Activated CD8-positive, alpha-beta memory T cell treated with anti-CD3 and anti-CD28 coated beads for 24 hours (primary cell): ENCODE data around the gene MS4A13.
"Not testable (repeated sequence)": the region's sequence is repeated elsewhere in the genome, so short reads cannot be mapped to it uniquely, and the experiment has no call there.

Source experiments
- DNase-seq: peaks from one replicate; pipeline ENCODE4 v3.0.0-alpha.2; 2020

Gene MS4A13, protein sequence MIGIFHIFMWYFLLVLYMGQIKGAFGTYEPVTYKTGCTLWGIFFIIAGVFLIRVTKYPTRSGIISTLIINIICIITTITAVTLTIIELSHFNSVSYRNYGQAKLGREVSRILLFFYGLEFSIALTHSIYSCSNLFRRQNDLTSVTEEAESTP

DNA sequence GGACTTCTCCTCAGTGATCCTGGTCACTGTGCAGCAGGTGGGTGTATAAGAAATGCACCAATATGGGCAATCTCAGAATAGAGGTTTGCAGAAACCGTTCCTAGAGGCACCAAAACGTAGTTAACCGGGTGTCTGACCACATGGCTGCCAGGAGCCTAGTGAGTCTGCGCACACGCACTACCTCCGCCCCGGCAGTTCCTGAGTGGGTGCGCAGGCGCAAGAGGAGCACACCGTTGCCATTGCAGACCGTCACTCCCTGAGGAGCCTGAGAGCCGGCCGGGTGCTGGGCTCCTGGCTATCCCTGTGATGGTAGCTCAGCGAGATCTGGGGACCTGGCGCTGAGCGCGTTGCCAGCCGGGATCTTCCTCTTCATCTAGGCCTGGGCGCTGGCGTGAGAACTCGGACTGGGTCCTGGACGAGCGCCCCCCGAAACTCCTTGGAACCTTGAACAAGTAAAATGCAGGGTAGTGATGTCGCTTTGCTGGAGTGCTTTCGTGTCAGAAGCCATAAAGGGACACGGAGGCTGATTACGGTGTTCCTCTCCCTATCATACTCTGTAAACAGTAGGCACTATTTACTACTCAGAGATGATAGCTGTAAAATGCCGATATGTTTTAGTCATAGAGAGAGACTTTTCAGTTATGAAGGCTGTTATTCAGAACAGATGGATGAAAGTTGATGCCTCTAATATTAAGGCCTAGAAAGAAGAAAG, at the start of gene MS4A13:
Gene MS4A13 (plus strand): TSS at position 249 of the 712 bp plus-strand sequence. CDS start 2,692 bp downstream, outside the sequence.
- DNase-seq: no peak

DNA sequence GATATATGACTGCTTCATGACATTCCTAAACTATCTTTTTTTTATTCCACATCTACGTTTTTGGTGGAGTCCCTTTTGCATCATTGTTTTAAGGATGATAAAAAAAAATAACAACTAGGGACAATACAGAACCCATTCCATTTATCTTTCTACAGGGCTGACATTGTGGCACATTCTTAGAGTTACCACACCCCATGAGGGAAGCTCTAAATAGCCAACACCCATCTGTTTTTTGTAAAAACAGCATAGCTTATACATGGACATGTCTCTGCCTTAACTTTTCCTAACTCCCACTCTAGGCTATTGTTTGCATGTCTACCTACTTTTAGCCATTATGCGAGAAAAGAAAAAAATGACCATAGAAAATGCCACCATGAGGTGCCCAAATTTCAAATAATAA, 46.4 kb upstream of the MS4A13 start:
- no peak for DNase-seq

DNA sequence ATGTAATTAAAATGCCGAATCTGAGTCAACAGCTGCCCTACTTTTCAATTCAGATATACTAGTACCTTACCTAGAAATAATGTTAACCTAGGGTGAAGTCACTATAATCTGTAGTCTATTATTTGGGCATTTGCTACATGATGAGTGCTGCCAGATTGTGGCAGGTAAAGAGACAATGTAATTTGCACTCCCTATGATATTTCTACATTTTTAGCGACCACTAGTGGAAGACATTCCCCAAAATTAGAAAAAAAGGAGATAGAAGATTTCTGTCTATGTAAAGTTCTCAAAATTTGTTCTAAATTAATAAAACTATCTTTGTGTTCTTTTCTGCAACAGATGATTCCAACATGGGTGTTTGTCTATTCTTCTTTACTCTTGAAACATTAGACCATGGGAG, 45.5 kb upstream of the MS4A13 start:
- DNase-seq: no peak

DNA sequence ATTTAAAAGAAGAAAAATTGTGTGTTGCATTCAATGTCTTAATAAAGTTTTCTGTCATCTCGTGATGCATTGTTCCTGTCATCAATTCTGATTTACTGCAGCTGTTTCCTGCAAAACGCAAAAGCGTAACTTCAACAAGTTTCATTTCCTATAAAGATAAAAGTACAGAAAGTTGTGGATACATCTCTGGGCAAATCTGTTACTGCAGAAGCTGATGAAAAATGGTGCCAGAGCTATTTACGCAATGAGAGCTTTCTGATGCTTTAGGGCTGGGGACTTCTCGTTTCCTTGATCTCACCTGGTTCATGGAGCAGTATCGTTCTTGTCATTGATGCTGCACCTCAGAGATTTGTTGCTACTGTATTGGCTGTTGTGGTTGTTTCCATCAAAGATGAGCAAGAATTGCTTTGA, 38.2 kb upstream of the MS4A13 start:
- DNase-seq: no peak

DNA sequence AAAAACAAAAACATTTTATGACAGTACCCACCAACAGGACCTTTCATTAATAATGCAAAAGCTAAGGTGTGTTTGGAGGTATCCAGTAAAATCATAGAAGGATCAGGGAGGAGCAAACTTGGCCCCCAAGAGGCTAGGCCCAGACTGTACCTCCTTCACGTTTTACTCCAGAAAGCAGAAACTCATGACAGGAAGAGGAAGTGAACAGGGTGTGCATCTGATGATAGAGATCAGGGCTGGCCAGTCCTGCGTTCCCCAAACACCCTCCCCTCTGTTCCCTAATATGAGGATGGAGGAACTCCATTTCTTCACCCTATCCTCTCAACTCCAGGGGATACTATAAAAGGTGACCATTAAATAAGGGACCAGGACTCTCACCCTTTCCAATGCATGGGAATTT, 32.8 kb upstream of the MS4A13 start:
- no peak for DNase-seq

DNA sequence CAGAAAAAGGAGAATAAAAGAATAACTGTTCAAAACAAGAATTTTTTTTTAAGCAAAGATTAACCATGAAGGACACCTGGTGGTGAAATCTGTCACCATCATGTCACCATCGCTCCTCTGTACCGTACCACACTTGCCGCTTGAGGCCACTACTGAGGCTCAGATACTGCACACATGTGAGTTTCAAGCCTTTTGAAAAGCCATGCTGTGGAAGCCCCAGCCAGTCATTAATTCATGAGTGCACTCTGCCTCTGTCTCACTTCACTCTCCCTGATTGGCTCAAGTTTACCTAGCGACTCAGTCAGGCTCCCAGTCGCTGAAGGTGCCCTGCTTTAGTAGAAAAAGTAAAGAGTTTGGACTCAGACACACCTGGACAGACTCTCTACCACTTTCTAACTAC, 29.2 kb upstream of the MS4A13 start:
- DNase-seq: no peak

DNA sequence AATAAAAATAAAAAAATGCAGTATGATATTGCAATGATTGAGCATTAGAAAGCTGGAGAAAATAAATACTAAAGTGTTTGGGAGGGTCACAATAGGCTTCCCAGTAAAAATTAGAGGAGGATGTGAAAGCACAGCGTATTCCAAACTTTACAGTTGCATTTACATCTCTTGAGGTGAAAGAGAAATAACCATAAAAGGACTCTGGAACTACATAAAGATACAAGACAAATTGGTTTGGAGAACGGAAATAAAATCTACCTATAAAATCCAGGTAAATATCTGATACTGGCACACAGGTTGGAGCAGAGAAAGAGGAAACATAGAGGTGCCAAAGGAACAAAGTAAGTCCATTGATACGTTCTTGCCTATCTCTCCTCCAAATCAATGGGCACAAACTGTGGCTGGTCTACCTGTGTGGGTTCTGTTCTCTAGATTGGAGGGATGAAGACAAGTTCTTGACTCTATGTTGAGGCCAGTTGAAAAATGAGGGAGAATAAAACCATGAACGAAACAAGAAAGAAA, 22.6 kb upstream of the MS4A13 start, which contains the start of gene MS4A12:
Gene MS4A12 (plus strand): TSS at position 291 of the 522 bp plus-strand sequence. CDS start 4,541 bp downstream, outside the sequence.
- no peak for DNase-seq

DNA sequence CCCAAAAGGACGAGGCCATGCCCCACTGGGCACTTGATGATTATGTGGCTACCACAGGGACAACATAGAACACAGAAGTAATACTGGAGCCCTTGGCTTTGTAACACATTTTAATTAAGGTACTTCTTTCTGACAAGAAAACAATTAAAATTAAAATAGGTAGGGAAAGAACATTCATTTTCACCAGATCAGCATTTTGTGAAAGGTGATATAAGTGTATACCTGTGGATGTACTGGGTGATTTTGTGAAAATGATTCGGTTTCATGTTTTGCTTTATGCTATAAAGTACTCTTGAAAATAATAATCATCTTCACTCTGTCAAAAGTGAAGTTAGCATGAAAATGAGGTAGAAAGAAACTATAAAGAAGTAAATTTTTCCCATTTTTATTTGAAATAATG, 21.7 kb upstream of the MS4A13 start:
- no peak for DNase-seq

DNA sequence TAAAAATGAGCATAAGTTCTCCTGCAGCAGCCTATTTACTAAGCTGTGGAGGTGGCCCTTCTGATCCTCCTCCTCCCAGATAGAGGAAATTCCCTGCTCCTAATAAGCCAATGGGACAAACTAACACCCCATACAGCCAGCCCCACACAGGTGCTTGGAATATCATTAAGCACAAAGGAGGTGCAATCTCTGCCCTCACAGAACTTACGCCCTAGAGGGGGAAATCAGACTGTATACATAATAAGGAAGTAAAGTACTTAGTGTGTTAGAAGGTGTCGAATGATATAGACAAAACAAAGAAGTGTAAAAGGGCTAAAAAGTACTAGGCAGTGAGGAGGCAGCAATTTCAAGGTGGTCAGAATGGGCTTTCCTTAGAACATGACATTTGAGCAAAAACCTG, 16.8 kb upstream of the MS4A13 start:
- no peak for DNase-seq

DNA sequence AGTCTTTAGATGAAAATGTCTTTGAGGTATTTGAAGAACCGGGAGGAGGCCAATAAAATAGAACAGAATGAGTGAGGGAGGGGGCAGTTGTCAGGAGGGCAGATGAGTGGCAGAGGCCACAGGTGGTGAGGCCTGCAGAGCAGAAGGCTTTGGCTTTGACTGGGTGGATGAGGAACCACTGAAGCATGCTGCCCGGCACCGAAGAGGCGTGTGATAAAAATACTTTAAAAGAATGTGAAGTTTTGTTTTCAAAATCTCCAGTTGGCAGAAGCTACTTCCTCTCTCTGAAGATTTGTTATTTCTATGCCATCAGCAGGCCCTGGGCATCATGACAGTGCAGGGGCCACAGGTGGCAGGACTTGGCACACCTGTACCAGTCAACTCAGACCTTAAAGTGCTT, 16.3 kb upstream of the MS4A13 start:
- DNase-seq: no peak

DNA sequence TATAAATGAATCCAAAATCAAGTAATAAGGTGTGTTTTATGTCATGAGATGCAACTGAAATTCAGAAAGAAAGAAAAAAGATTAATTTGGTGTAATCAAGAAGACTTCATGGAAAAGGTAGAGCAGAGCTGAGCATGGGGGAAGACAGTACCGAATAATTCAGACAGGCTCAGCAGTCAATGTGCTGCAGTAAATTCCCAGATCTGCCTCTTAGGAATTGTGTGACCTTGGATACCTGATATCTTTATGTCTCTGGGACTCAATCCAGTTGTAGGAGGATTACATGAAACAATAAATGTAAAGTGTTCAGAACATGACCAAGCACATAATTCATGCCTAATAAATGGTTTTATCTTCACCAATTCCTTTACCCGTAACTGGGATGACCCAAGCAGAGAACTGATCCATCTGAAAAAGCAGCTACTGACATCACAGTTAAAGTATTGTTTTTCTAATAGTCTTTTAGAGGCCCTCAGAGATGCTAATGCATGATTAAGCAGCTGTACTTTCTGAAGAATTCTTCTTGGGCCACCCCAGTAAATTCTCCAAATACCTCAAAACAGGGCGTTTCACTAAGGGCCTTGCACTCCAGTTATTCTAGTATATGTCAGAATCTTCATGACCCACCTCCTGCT, 14.8 kb upstream of the MS4A13 start:
- no peak for DNase-seq

DNA sequence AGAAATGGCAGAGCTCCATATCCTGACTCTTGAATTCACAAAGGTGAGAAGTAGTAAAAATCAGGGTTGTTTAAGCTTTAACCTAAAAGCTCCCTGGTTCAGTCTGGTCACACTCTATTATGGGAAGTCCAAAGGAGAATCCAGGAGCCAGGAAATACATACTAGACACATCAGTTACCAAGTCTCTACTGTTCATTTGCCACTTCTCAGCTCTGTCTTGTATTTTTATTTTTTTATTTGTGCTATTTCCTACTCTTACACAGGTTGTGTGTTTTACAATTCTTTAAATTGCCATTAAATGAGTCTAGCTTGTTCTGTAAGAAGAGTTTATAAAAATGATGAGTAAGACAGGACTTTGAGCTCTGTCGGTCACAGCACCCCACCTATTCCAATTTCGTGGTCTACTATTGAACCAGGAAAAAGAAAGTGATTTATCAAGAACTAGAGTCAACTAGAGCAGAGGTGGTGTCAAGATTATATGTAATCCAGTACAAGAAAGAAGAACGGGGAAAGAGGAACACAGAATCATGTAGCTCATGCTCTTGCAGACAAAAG, 12.9 kb upstream of the MS4A13 start:
- no peak for DNase-seq

DNA sequence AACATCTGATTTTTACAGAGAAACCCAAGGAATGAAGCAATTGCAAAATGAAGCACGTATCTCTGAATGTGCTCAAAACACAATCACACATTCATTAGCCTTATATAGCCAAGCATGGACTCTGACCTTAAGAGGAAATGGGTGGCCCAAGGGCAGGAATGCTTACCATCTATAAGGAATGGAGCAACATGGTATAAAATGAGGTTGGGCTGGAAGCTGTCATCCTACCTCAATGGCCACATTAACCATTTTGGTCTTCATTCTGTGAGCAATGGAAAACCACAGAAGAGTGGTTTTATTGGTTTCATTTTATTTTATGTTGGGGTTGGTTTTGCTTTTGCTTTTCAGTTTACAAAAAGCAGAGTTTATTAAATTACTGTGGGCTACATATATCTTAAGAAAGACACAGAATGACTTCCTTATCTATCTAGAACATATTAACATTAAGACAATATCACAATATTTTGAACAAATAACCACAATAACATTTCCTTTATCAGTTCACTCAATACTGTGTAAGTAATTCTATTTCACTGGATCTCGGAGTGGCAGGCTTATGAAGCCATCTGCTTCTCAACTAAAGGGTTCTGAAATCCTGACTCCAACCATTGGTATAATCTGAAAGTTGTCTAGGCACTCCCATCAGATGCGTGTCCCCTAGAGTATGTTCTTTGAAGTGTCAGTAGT, 10.8 kb upstream of the MS4A13 start:
- DNase-seq: no peak

DNA sequence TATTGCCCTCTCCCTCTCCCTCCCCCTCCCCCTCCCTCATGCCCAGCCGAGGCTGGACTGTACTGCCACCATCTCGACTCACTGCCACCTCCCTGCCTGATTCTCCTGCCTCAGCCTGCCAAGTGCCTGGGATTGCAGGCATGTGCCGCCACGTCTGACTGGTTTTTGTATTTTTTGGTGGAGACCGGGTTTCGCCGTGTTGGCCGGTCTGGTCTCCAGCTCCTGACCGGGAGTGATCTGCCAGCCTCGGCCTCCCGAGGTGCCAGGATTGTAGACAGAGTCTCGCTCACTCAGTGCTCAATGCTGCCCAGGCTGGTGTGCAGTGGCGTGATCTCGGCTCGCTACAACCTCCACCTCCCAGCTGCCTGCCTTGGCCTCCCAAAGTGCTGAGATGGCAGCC, 5.6 kb upstream of the MS4A13 start:
- not testable (repeated sequence) for DNase-seq

DNA sequence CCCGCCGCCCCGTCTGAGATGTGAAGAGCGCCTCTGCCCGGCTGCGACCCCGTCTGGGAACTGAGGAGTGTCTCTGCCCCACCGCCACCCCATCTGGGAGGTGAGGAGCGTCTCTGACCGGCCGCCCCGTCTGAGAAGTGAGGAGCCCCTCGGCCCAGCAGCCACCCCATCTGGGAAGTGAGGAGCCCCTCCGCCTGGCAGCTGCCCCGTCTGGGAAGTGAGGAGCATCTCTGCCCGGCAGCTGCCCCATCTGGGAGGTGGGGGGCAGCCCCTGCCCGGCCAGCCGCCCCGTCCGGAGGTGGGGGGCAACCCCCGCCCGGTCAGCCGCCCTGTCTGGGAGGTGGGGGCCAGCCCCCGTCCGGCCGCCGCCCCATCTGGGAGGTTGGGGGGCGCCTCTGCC, 5.0 kb upstream of the MS4A13 start:
- not testable (repeated sequence) for DNase-seq

DNA sequence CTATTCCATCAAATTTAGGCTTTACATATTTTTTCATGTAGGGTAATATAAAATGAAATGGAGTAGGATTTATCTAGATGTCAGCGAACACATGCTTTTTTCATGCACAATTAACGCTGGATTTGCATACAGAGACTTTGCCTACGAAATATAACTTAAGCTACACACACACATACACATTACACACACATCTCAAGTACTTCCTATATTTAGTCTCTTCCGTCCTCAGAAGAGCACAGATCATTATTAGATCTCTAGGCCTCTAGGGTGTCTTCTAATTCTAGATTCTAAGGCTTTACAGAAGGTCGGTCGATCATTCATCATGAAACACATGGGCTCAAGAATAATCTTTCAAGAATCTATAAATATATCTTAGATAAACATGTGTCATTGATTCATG, 3.8 kb upstream of the MS4A13 start:
- no peak for DNase-seq

DNA sequence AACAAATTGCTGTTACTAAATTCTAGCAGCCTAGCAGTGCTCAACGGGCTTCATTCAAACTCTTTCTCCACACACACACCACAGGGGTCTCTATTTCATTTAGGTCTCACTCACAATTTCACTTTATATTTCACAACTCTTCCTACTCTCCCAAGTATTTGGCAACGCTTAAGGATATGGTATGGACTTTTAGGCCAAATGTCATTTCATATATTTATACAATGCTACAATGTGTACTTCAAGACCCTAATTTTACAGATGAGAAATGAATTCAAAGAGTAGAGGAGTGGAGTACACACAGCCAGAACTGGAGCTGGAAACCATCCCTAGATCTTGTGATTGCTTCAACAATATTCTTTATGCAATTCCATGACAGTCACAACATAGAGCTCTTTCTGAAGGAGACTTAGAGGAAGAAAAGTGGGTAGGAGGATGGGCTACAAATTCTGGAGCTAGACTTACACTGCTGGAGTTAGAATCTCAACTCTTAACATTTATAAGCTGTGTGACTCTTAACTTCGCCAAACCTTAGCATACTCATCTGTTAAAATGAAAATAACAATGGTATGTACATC, 2.5 kb upstream of the MS4A13 start:
- DNase-seq: no peak

DNA sequence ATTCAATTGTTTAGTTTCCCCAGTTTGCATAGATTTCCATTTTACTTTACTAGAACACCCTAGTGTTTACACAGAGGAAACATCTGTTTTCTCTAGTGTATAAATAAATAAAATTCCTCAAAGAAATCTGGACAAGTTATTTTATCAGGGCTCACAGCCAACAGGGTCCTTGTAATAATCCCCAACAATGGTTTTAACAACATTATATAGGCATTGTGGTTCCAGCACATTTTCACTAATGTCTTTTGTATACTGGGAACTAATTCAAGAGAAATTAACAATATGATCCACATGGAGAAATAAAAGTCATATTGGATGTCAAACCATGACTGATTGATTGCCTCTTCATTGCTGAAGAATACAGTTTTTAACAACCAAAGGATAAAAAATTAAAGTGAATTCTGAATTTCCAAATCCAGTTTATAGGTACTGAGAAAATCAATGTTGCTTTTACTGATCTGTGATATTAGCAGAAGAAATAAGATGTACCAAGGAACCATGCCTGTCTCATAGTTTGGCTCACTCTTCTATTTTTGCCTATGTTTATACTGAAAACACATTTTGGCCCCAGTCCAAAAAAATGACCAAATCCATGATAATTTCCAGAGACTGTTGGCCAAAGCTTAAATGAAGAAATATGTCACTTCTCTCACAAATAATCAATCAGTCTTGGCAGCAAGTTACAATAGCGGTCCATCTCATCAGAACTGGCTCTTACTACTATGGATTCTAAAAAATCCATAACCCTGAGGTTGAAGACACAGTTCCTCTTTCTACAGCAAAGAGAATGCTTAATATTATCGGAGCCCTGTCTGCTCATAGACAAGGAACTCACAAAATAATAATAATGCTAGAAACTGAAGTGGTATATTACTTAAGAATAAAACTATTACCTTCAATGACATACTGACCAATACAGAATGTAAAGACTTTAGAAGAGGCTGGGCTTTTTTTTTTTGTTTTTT, 1.4 kb upstream of the MS4A13 start:
- DNase-seq: no peak

DNA sequence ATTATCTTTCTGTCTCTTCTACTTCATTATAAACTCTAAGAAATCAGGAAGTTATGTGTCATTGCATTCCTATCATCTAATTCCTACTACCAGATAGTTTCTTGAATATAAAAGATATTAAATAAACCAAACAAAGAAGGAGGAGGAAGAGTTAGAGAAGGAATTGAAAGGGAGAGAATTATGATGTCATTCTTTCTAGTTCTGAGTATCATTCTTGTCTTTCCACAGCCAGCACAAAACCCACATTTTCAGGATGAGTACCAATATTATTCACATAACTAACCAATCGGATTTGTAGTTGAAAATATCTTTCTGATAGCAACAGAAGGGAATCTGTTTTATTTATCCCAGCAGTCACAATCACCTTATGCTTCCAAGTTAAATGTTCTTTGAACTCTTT, 13.3 kb downstream of the MS4A13 start:
- DNase-seq: no peak

DNA sequence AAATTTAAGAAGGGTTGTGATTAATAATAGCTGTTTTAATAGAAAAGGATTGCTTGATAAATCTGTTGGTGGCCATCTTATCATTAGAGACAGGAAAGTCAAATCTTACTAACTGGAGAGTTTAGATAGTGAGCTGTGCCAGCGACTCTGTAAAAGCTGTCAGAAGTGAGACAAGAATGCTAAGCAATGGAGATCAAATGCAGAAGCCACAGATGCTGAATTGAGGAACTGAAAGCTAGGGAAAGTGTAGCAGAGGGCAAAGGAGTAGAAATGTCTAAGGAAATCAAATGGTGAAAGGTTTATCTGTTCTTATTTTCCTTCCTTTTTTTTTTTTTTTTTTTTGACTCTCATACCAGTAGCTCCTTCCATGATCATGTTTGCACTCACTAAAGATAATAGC, 13.7 kb downstream of the MS4A13 start:
- DNase-seq: no peak

DNA sequence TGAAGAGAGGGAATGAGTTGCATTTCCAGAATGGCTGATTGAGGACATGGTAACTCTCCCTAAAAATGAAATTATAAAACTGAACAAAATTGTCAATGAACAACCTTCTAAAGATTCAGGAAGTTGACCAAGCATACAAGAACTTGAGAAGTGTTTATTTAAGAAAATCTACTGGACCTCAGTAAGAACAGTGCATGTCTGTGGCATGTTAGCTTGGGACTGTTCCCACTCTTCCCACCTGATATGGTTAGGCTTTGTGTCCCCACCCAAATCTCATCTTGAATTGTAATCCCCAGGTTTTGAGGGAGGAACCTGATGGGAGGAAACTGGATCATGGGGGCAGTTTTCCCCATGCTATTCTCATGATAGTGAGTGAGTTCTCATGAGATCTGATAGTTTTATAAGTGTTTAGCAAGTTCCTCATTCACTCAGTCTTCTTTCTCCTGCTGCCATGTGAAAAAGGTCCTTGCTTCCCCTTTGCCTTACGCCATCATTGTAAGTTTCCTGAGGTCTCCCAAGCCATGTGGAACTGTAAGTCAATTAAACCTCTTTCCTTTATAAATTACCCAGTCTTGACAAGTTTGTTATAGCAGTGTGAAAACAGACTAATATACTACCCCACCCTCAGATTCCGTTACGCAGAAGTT, 15.4 kb downstream of the MS4A13 start:
- no peak for DNase-seq
